Naive thymus-derived CD4-positive, alpha-beta T cell (primary cell): Measurements from ENCODE around the gene CHMP4B. TPM values are rescaled to one million over a fixed set of nuclear protein-coding genes. Genes with fewer than 3 reads are reported as not detected.
A peak's percentile ranks its signal among the peaks of the same experiment; 100 is the strongest.

Experiments used
- ATAC-seq: fragments of 150-1000 bp; cut with Tn5 transposase; 2 replicates; pipeline ENCODE4 v1.10.0; 2021; ENCODE audit warnings: mild to moderate bottlenecking, moderate library complexity
- CTCF ChIA-PET: fragments of 350-600 bp; sonication (Branson Sonifier 250); formaldehyde crosslinking; loops from one replicate; lab custom pipeline; 2021; ENCODE audit warnings: antibody characterized with exemption; lab: Charles Lee
- POLR2A ChIA-PET: fragments of 350-600 bp; sonication (Branson Sonifier 250); formaldehyde crosslinking; loops from one replicate; lab custom pipeline; 2021; ENCODE audit warnings: antibody characterized with exemption, inconsistent platforms; lab: Charles Lee
- DNase-seq, 9 donors: peaks; one replicate each; pipeline versions ENCODE4 v3.0.0 to v3.0.0-alpha.2; 2020 to 2022; ENCODE audit warnings: mixed read lengths in 1 of 9
- H3K27ac ChIP-seq: one replicate; pipeline ENCODE4 v1.7.0; 2013; ENCODE audit warnings: mild to moderate bottlenecking, low read depth, low read length, moderate library complexity
- H3K27me3 ChIP-seq, 2 donors: one replicate each; pipeline ENCODE4 v1.7.0; 2013; ENCODE audit warnings: low read length in 2 of 2, mild to moderate bottlenecking in 2 of 2, moderate library complexity in 2 of 2; ENCODE audit not compliant: control insufficient read depth in 2 of 2, insufficient read depth in 2 of 2
- H3K36me3 ChIP-seq, 3 experiments: 1 replicate in 2 of 3; 2 replicates in 1 of 3; pipeline ENCODE4 v1.7.0; 2013; ENCODE audit warnings: low read length in 3 of 3, mild to moderate bottlenecking in 3 of 3, moderate library complexity in 1 of 3; ENCODE audit not compliant: insufficient read depth in 3 of 3, control insufficient read depth in 2 of 3
- H3K4me1 ChIP-seq, 2 donors: one replicate each; pipeline ENCODE4 v1.7.0; 2013; ENCODE audit warnings: low read length in 2 of 2, mild to moderate bottlenecking in 2 of 2, moderate library complexity in 1 of 2; ENCODE audit not compliant: control insufficient read depth in 2 of 2, insufficient read depth in 2 of 2
- H3K4me3 ChIP-seq: 2 replicates; pipeline ENCODE4 v1.7.0; 2013; ENCODE audit warnings: mild to moderate bottlenecking, low read length
- H3K9me3 ChIP-seq, 3 experiments: 1 replicate in 2 of 3; 2 replicates in 1 of 3; pipeline ENCODE4 v1.7.0; 2013; ENCODE audit warnings: low read length in 3 of 3; ENCODE audit not compliant: control insufficient read depth in 2 of 3
- H3K27ac Mint-ChIP-seq, 9 donors: one replicate each; pipeline ENCODE4 v1.8.0; 2020 to 2022; ENCODE audit warnings: mixed read lengths in 9 of 9, mild to moderate bottlenecking in 8 of 9, moderate library complexity in 5 of 9, inconsistent platforms in 2 of 9
- H3K27me3 Mint-ChIP-seq, 5 donors: one replicate each; pipeline ENCODE4 v1.8.0; 2021 to 2022; ENCODE audit warnings: mixed read lengths in 5 of 5, mild to moderate bottlenecking in 1 of 5
- H3K36me3 Mint-ChIP-seq, 5 donors: one replicate each; pipeline ENCODE4 v1.8.0; 2020 to 2022; ENCODE audit warnings: mixed read lengths in 5 of 5, mild to moderate bottlenecking in 3 of 5, inconsistent platforms in 1 of 5
- H3K4me1 Mint-ChIP-seq, 7 donors: one replicate each; pipeline ENCODE4 v1.8.0; 2020 to 2022; ENCODE audit warnings: mixed read lengths in 7 of 7, mild to moderate bottlenecking in 3 of 7, inconsistent platforms in 1 of 7
- H3K4me3 Mint-ChIP-seq, 10 donors: one replicate each; pipeline ENCODE4 v1.8.0; 2020 to 2022; ENCODE audit warnings: mild to moderate bottlenecking in 10 of 10, mixed read lengths in 10 of 10, moderate library complexity in 6 of 10, inconsistent platforms in 2 of 10
- H3K9me3 Mint-ChIP-seq, 11 donors: one replicate each; pipeline ENCODE4 v1.8.0; 2020 to 2022; ENCODE audit warnings: mixed read lengths in 11 of 11, mild to moderate bottlenecking in 4 of 11, inconsistent platforms in 1 of 11, moderate library complexity in 1 of 11
- intact Hi-C, 2 donors: fragments of 100-400 bp; cut with micrococcal nuclease; formaldehyde crosslinking; loops; one replicate each; pipeline ENCODE4 v1.15.1; 2023
- polyA plus RNA-seq, 2 donors: library from polyadenylated mRNA; unstranded; fragments of 300-500 nt; fragmentation: Illumina TruSeq; gene quantifications; one replicate each; pipeline ENCODE4 v1.2.3, GENCODE V29; 2021
- total RNA-seq, 6 experiments: library from RNA in 5 of 6; stranded (reverse) in 5 of 6; gene quantifications; 1 replicate in 5 of 6; 2 replicates in 1 of 6; pipeline ENCODE4 v1.2.3 and lab custom pipeline; 2021 to 2026

Gene CHMP4B
- total and polyA plus RNA-seq, 7 experiments from 2014 or later: 4.9 to 80.8 (median 54.1) TPM

GRCh38 chr20:33846291-33846935, 35.3 kb downstream of the CHMP4B start:
- H3K36me3 Mint-ChIP-seq: peaks cover 0 to 25% (median 20%) of the 10 kb centered on the region in 5 donors

GRCh38 chr20:33847006-33847405, 35.9 kb downstream of the CHMP4B start:
- CTCF ChIA-PET: interaction anchor here (0.7 kb wide), 1 partner anchor 54 kb away, joined by 3 read pairs; no protein-coding TSS in a partner anchor
- H3K4me3 Mint-ChIP-seq: peak overlapping the region in 7 of 10 donors; percentile 7 to 45 (median 17)
- no peak for ATAC-seq

More at GRCh38 chr20:33846291-33846935, 35.3 kb downstream of the CHMP4B start:
- peak overlapping the region; percentile 4 to 87 (median 68) for H3K27ac Mint-ChIP-seq
- H3K4me1 ChIP-seq: peaks cover 7 to 45% of the 10 kb centered on the region in 2 donors
- DNase-seq (no peak), ATAC-seq (no peak)
- H3K4me1 Mint-ChIP-seq: peaks cover 55 to 97% (median 88%) of the 10 kb centered on the region in 7 donors
- H3K4me3 Mint-ChIP-seq: peak overlapping the region in 6 of 10 donors; percentile 3 to 45 (median 25)
- H3K27me3 ChIP-seq: no peaks in the 10 kb centered on the region
- no peaks in the 10 kb centered on the region for H3K9me3 ChIP-seq
- peaks cover 0 to 15% (median 0%) of the 10 kb centered on the region in 3 experiments for H3K36me3 ChIP-seq
- POLR2A ChIA-PET: interaction anchor here (0.7 to 1.0 kb wide), 3 partner anchors 9 to 35 kb away, joined by 3 to 5 read pairs (median 3); no protein-coding TSS in a partner anchor
- no peak overlapping the region for H3K27ac ChIP-seq
- H3K27me3 Mint-ChIP-seq: no peaks in the 10 kb centered on the region
- CTCF ChIA-PET: interaction anchor here (0.7 kb wide), 1 partner anchor 54 kb away, joined by 3 read pairs; no protein-coding TSS in a partner anchor
- no peak overlapping the region for H3K4me3 ChIP-seq
- H3K9me3 Mint-ChIP-seq: no peaks in the 10 kb centered on the region
- intact Hi-C loops: no loop called here

GRCh38 chr20:33848391-33848790, 37.2 kb downstream of the CHMP4B start:
- H3K9me3 Mint-ChIP-seq: no peaks in the 10 kb centered on the region
- no peaks in the 10 kb centered on the region for H3K27me3 Mint-ChIP-seq
- CTCF ChIA-PET: interaction anchor here (0.9 kb wide), 1 partner anchor 16 kb away, joined by 3 read pairs; no protein-coding TSS in a partner anchor
- H3K36me3 ChIP-seq: peaks cover 0 to 28% (median 5%) of the 10 kb centered on the region in 3 experiments
- peaks cover 0 to 44% (median 24%) of the 10 kb centered on the region in 5 donors for H3K36me3 Mint-ChIP-seq
- ATAC-seq: no peak
- no peaks in the 10 kb centered on the region for H3K9me3 ChIP-seq
- H3K27me3 ChIP-seq: no peaks in the 10 kb centered on the region
- peaks cover 58 to 97% (median 88%) of the 10 kb centered on the region in 7 donors for H3K4me1 Mint-ChIP-seq
- H3K27ac Mint-ChIP-seq: peak overlapping the region in 5 of 9 donors; percentile 38 to 67 (median 56)
- peak overlapping the region in 1 of 10 donors; percentile 20 for H3K4me3 Mint-ChIP-seq
- peaks cover 4 to 41% of the 10 kb centered on the region in 2 donors for H3K4me1 ChIP-seq
- DNase-seq: no peak
- intact Hi-C loops: no loop called here
- no peak overlapping the region for H3K27ac ChIP-seq
- POLR2A ChIA-PET: no interaction called here
- no peak overlapping the region for H3K4me3 ChIP-seq

More at GRCh38 chr20:33847006-33847405, 35.9 kb downstream of the CHMP4B start:
- Mint-ChIP-seq H3K36me3 (peaks cover 0 to 31% (median 20%) of the 10 kb centered on the region in 5 donors), H3K9me3 (no peaks in the 10 kb centered on the region), H3K27ac (peak overlapping the region; percentile 0 to 87 (median 68)), H3K27me3 (no peaks in the 10 kb centered on the region), H3K4me1 (peaks cover 51 to 97% (median 88%) of the 10 kb centered on the region in 7 donors)
- DNase-seq: no peak
- Histone ChIP-seq H3K36me3 (peaks cover 0 to 21% (median 0%) of the 10 kb centered on the region in 3 experiments), H3K27ac (no peak overlapping the region), H3K27me3 (no peaks in the 10 kb centered on the region), H3K4me3 (no peak overlapping the region), H3K9me3 (no peaks in the 10 kb centered on the region), H3K4me1 (peaks cover 7 to 40% of the 10 kb centered on the region in 2 donors)
- POLR2A ChIA-PET: interaction anchor here (0.7 to 1.0 kb wide), 3 partner anchors 10 to 35 kb away, joined by 3 to 5 read pairs (median 3); no protein-coding TSS in a partner anchor
- intact Hi-C loops: no loop called here

GRCh38 chr20:33850159-33850558, 39.0 kb downstream of the CHMP4B start:
- no peaks in the 10 kb centered on the region for H3K27me3 ChIP-seq
- H3K27me3 Mint-ChIP-seq: no peaks in the 10 kb centered on the region
- CTCF ChIA-PET: no interaction called here
- peaks cover 5 to 32% (median 13%) of the 10 kb centered on the region in 3 experiments for H3K36me3 ChIP-seq
- H3K27ac Mint-ChIP-seq: peak overlapping the region in 6 of 9 donors; percentile 2 to 77 (median 40)
- intact Hi-C loops: loop anchor here in 1 of 2 donors (5.0 kb wide), 1 partner anchor 38 kb away; the partner anchor contains the start of gene CHMP4B
- peaks cover 0 to 59% (median 35%) of the 10 kb centered on the region in 5 donors for H3K36me3 Mint-ChIP-seq
- no peak overlapping the region for H3K27ac ChIP-seq
- H3K4me1 ChIP-seq: peaks cover 0 to 42% of the 10 kb centered on the region in 2 donors
- no peaks in the 10 kb centered on the region for H3K9me3 Mint-ChIP-seq
- peaks cover 56 to 99% (median 88%) of the 10 kb centered on the region in 7 donors for H3K4me1 Mint-ChIP-seq
- no peak for ATAC-seq
- no peaks in the 10 kb centered on the region for H3K9me3 ChIP-seq
- no peak overlapping the region for H3K4me3 Mint-ChIP-seq
- no peak for DNase-seq
- H3K4me3 ChIP-seq: no peak overlapping the region
- POLR2A ChIA-PET: interaction anchor here (0.8 kb wide), 1 partner anchor 39 kb away, joined by 3 read pairs; the partner anchor contains the start of gene CHMP4B

- Mint-ChIP-seq H3K4me1 (peaks cover 43 to 86% (median 74%) of the 10 kb centered on the region in 7 donors), H3K36me3 (peaks cover 0 to 65% (median 35%) of the 10 kb centered on the region in 5 donors), H3K4me3 (peak overlapping the region in 5 of 10 donors; percentile 40 to 78 (median 59)), H3K27ac (peak overlapping the region; percentile 48 to 97 (median 91)), H3K27me3 (no peaks in the 10 kb centered on the region), H3K9me3 (no peaks in the 10 kb centered on the region)
- Histone ChIP-seq H3K4me1 (peaks cover 0 to 36% of the 10 kb centered on the region in 2 donors), H3K27ac (peak overlapping the region; percentile 69), H3K9me3 (no peaks in the 10 kb centered on the region), H3K4me3 (no peak overlapping the region), H3K36me3 (peaks cover 5 to 38% (median 13%) of the 10 kb centered on the region in 3 experiments), H3K27me3 (no peaks in the 10 kb centered on the region)
- intact Hi-C loops: loop anchor here (2.0 to 5.0 kb wide), 2 partner anchors 40 to 41 kb away; partner anchors contain the start of gene CHMP4B (in 2 of the 2)
- POLR2A ChIA-PET: interaction anchor here (1.1 to 1.7 kb wide), 3 partner anchors 12 to 39 kb away, joined by 3 to 5 read pairs (median 4); no protein-coding TSS in a partner anchor
- ATAC-seq (no peak), DNase-seq (no peak)
- CTCF ChIA-PET: interaction anchor here (2.1 kb wide), 1 partner anchor 217 kb away, joined by 5 read pairs; no protein-coding TSS in a partner anchor
Observed at GRCh38 chr20:33851842-33852466, 40.8 kb downstream of the CHMP4B start.
